HG02571 (cell line): Measurements from ENCODE around the gene HSPBP1.

Experiments used
- ATAC-seq: cut with Tn5 transposase; IDR thresholded peaks from one replicate; pipeline ENCODE4 v1.9.1; 2021; ENCODE audit warnings: mild to moderate bottlenecking, moderate library complexity; ENCODE audit not compliant: unreplicated experiment

HSPBP1 gene

GRCh38 chr19:55223291-55224037 is 56.4 kb downstream of the HSPBP1 start:
- no peak for ATAC-seq

- ATAC-seq: no peak
Observed at GRCh38 chr19:55220525-55220924, 59.4 kb downstream of the HSPBP1 start.

- no peak for ATAC-seq
Observed at GRCh38 chr19:55216461-55217198, 63.3 kb downstream of the HSPBP1 start.

GRCh38 chr19:55213547-55213946 is 66.4 kb downstream of the HSPBP1 start:
- no peak for ATAC-seq

- no peak for ATAC-seq
Observed at GRCh38 chr19:55212447-55212846, 67.5 kb downstream of the HSPBP1 start.
